Liver (tissue), 9 donors: Measurements from ENCODE around the gene RPS26. TPM values are rescaled to one million over a fixed set of nuclear protein-coding genes. Genes with fewer than 3 reads are reported as not detected.
A peak's percentile ranks its signal among the peaks of the same experiment; 100 is the strongest.

ENCODE experiments used
- DNase-seq: peaks from one replicate; pipeline ENCODE4 v3.0.0-alpha.2; 2017; ENCODE audit warnings: low spot score
- H3K27ac ChIP-seq, 2 donors: one replicate each; pipeline ENCODE4 v1.7.0; 2013; ENCODE audit warnings: inconsistent platforms in 2 of 2, low read length in 2 of 2, control low read depth in 1 of 2, low read depth in 1 of 2, mild to moderate bottlenecking in 1 of 2
- H3K27me3 ChIP-seq, 4 donors: one replicate each; pipeline versions ENCODE4 v1.6.1 to v1.7.0; 2013; ENCODE audit warnings: low read length in 3 of 4, inconsistent platforms in 1 of 4, mild to moderate bottlenecking in 1 of 4, moderate library complexity in 1 of 4; ENCODE audit not compliant: control insufficient read depth in 4 of 4, insufficient read depth in 4 of 4
- H3K36me3 ChIP-seq, 4 donors: one replicate each; pipeline versions ENCODE4 v1.6.1 to v1.7.0; 2013; ENCODE audit warnings: low read length in 3 of 4, mild to moderate bottlenecking in 3 of 4, low read depth in 1 of 4, moderate library complexity in 1 of 4; ENCODE audit not compliant: control insufficient read depth in 4 of 4, insufficient read depth in 3 of 4
- H3K4me1 ChIP-seq, 4 donors: one replicate each; pipeline versions ENCODE4 v1.6.1 to v1.7.0; 2013; ENCODE audit warnings: low read length in 3 of 4, mild to moderate bottlenecking in 3 of 4, moderate library complexity in 1 of 4; ENCODE audit not compliant: control insufficient read depth in 4 of 4, insufficient read depth in 4 of 4
- H3K4me3 ChIP-seq, 3 donors: one replicate each; pipeline versions ENCODE4 v1.6.1 to v1.7.0; 2013; ENCODE audit warnings: low read length in 3 of 3, control low read depth in 1 of 3, low read depth in 1 of 3, mild to moderate bottlenecking in 1 of 3
- H3K9ac ChIP-seq, 2 donors: one replicate each; pipeline ENCODE4 v1.7.0; 2013; ENCODE audit warnings: low read length in 2 of 2, mild to moderate bottlenecking in 2 of 2, moderate library complexity in 2 of 2, control low read depth in 1 of 2, low read depth in 1 of 2
- H3K9me3 ChIP-seq, 4 donors: one replicate each; pipeline versions ENCODE4 v1.6.1 to v1.7.0; 2013; ENCODE audit warnings: low read length in 3 of 4; ENCODE audit not compliant: control insufficient read depth in 4 of 4
- ATF3 ChIP-seq: IDR thresholded peaks from 2 replicates; pipeline ENCODE4 v1.6.1; 2016; ENCODE audit warnings: antibody characterized with exemption
- CTCF ChIP-seq: fragments of 150-350 bp; IDR thresholded peaks from 2 replicates; pipeline ENCODE4 v1.5.1; 2017; ENCODE audit warnings: improper control_type of control experiment, low read depth, low read length; ENCODE audit not compliant: missing input control
- EGR1 ChIP-seq, 2 donors: IDR thresholded peaks; 2 replicates each; pipeline ENCODE4 v1.6.1; 2016 to 2018; ENCODE audit warnings: antibody characterized with exemption in 2 of 2, low read depth in 2 of 2
- FOXA1 ChIP-seq: IDR thresholded peaks from 2 replicates; pipeline ENCODE4 v1.6.1; 2016; ENCODE audit warnings: antibody characterized with exemption
- FOXA2 ChIP-seq: IDR thresholded peaks from 2 replicates; pipeline ENCODE4 v1.6.1; 2016; ENCODE audit warnings: antibody characterized with exemption
- GABPA ChIP-seq, 2 donors: IDR thresholded peaks in 1 of 2; conservative IDR thresholded peaks in 1 of 2; 2 replicates each; pipeline ENCODE4 v1.6.1; 2016; ENCODE audit warnings: antibody characterized with exemption in 2 of 2, mild to moderate bottlenecking in 1 of 2, moderate library complexity in 1 of 2
- HNF4A ChIP-seq, 2 donors: conservative IDR thresholded peaks; 2 replicates each; pipeline ENCODE4 v1.6.1; 2016; ENCODE audit warnings: antibody characterized with exemption in 2 of 2, mild to moderate bottlenecking in 2 of 2
- HNF4G ChIP-seq: IDR thresholded peaks from 2 replicates; pipeline ENCODE4 v1.6.1; 2016; ENCODE audit warnings: antibody characterized with exemption
- JUND ChIP-seq, 2 donors: IDR thresholded peaks; 2 replicates each; pipeline ENCODE4 v1.6.1; 2016; ENCODE audit warnings: antibody characterized with exemption in 2 of 2
- NR2F2 ChIP-seq: IDR thresholded peaks from 2 replicates; pipeline ENCODE4 v1.6.1; 2016; ENCODE audit warnings: antibody characterized with exemption
- RAD21 ChIP-seq, 2 donors: IDR thresholded peaks; 2 replicates each; pipeline ENCODE4 v1.6.1; 2016; ENCODE audit warnings: antibody characterized with exemption in 2 of 2, mild to moderate bottlenecking in 2 of 2
- REST ChIP-seq: IDR thresholded peaks from 2 replicates; pipeline ENCODE4 v1.6.1; 2016; ENCODE audit warnings: antibody characterized with exemption, mild to moderate bottlenecking
- RXRA ChIP-seq, 2 donors: IDR thresholded peaks; 2 replicates each; pipeline ENCODE4 v1.6.1; 2017 to 2018; ENCODE audit warnings: antibody characterized with exemption in 2 of 2, mild to moderate bottlenecking in 1 of 2
- SP1 ChIP-seq: IDR thresholded peaks from 2 replicates; pipeline ENCODE4 v1.6.1; 2018; ENCODE audit warnings: antibody characterized with exemption, mild to moderate bottlenecking
- TAF1 ChIP-seq: conservative IDR thresholded peaks from 2 replicates; pipeline ENCODE4 v1.6.1; 2016; ENCODE audit warnings: antibody characterized with exemption, mild to moderate bottlenecking
- YY1 ChIP-seq: IDR thresholded peaks from 2 replicates; pipeline ENCODE4 v1.6.1; 2016; ENCODE audit warnings: antibody characterized with exemption, mild to moderate bottlenecking
- ZBTB33 ChIP-seq: IDR thresholded peaks from 2 replicates; pipeline ENCODE4 v1.6.1; 2016; ENCODE audit warnings: antibody characterized with exemption
- WGBS: extraction: QIAGEN DNeasy Blood & Tissue Kit; methylation state at CpG from one replicate; pipeline ENCODE4 v1.1.7; 2013; 5-methylcytosine and 5-hydroxymethylcytosine counted together
- polyA plus RNA-seq, 2 donors: library from polyadenylated mRNA; stranded (reverse) in 1 of 2; unstranded in 1 of 2; fragments of 200-250 nt in 1 of 2; fragments of >200 nt in 1 of 2; fragmentation: Nextera tagmentation in 1 of 2; extraction: Ambion mirVana in 1 of 2; gene quantifications; one replicate each; pipeline versions ENCODE4 v1.2.1 to v1.2.3, GENCODE V29; 2013 to 2015
- total RNA-seq, 2 donors: library from RNA; depleted of rRNA; stranded (reverse); fragments of >200 nt; gene quantifications; one replicate each; pipeline ENCODE4 v1.2.3, GENCODE V29; 2014
- donor health status: healthy.
- donor health status: healthy.
- donor health status: healthy.
- donor health status: healthy.
- donor health status: healthy.

RPS26 gene
- total and polyA plus RNA-seq, 4 donors: 62.2 to 402 (median 219) TPM

GRCh38 chr12:56011509-56012090, 30.1 kb upstream of the RPS26 start:
- TF ChIP-seq EGR1 (IDR thresholded peaks at IDR 0.05; ENCODE audit: low read depth in 2 of 2) (no peak), REST (no peak), RAD21 (IDR thresholded peaks at IDR 0.05) (no peak), SP1 (no peak), FOXA1 (no peak), HNF4G (no peak), ATF3 (no peak), RXRA (IDR thresholded peaks at IDR 0.05) (no peak), JUND (IDR thresholded peaks at IDR 0.05) (no peak), TAF1 (no peak), NR2F2 (no peak)
- DNase-seq: no peak
- no peaks in the 10 kb centered on the region for H3K36me3 ChIP-seq
- H3K27ac ChIP-seq: no peak overlapping the region
- no peak overlapping the region for H3K4me3 ChIP-seq
- no peaks in the 10 kb centered on the region for H3K27me3 ChIP-seq
- peaks cover 0 to 16% (median 9%) of the 10 kb centered on the region in 4 donors for H3K4me1 ChIP-seq
- 97% methylated on average over 2 of the region's 2 CpGs for WGBS
- no peaks in the 10 kb centered on the region for H3K9me3 ChIP-seq
- H3K9ac ChIP-seq: no peak overlapping the region

GRCh38 chr12:56013482-56013881, 28.2 kb upstream of the RPS26 start:
- H3K4me3 ChIP-seq: no peak overlapping the region
- no peak for DNase-seq
- no peaks in the 10 kb centered on the region for H3K27me3 ChIP-seq
- peak overlapping the region in 1 of 2 donors; percentile 50 for H3K9ac ChIP-seq
- 60% methylated on average over 5 of the region's 5 CpGs for WGBS
- TF ChIP-seq SP1: no peak
- TF ChIP-seq GABPA (IDR thresholded peaks at IDR 0.05 in 1 of 2, conservative IDR thresholded peaks at IDR 0.05 in 1 of 2): no peak
- no peak for TF ChIP-seq NR2F2
- no peak for TF ChIP-seq FOXA2
- TF ChIP-seq RAD21 (IDR thresholded peaks at IDR 0.05): no peak
- TF ChIP-seq YY1: no peak
- no peak for TF ChIP-seq REST
- no peak for TF ChIP-seq TAF1
- TF ChIP-seq CTCF: no peak
- no peak for TF ChIP-seq FOXA1
- TF ChIP-seq ZBTB33: no peak
- TF ChIP-seq RXRA (IDR thresholded peaks at IDR 0.05): no peak
- TF ChIP-seq EGR1 (IDR thresholded peaks at IDR 0.05; ENCODE audit: low read depth in 2 of 2): no peak
- TF ChIP-seq HNF4A (conservative IDR thresholded peaks at IDR 0.05): no peak
- TF ChIP-seq JUND (IDR thresholded peaks at IDR 0.05): no peak
- TF ChIP-seq ATF3: no peak
- H3K4me1 ChIP-seq: peaks cover 0 to 14% (median 3%) of the 10 kb centered on the region in 4 donors
- H3K9me3 ChIP-seq: no peaks in the 10 kb centered on the region
- no peak overlapping the region for H3K27ac ChIP-seq
- no peaks in the 10 kb centered on the region for H3K36me3 ChIP-seq
